H1 (cell line): Measurements from ENCODE around the gene CCDC15. TPM values are rescaled to one million over a fixed set of nuclear protein-coding genes. Genes with fewer than 3 reads are reported as not detected.

Experiments
- CTCF ChIA-PET: fragments of 300-600 bp; sonication (Branson Sonifier 250); formaldehyde crosslinking; loops from one replicate; lab custom pipeline; 2021; ENCODE audit not compliant: partially characterized antibody; lab: Charles Lee
- POLR2A ChIA-PET: fragments of 300-600 bp; sonication (Branson Sonifier 250); formaldehyde crosslinking; loops from one replicate; lab custom pipeline; 2021; ENCODE audit warnings: inconsistent platforms; ENCODE audit not compliant: partially characterized antibody; lab: Charles Lee
- DNase-seq, 2 experiments: peaks; one replicate each; pipeline versions ENCODE4 v3.0.0 to v3.0.0-alpha.2; 2010 to 2022; ENCODE audit warnings: low spot score in 2 of 2, low read depth in 1 of 2, mixed read lengths in 1 of 2
- FAIRE-seq: peaks from 2 replicates; lab custom pipeline; 2011; peaks lifted over from hg19 to GRCh38; lab: Jason Lieb, UNC
- H2AFZ ChIP-seq: 2 replicates; pipeline ENCODE4 v1.8.1; 2012; ENCODE audit warnings: low read length, inconsistent platforms
- H2AK5ac ChIP-seq: 2 replicates; pipeline ENCODE4 v1.6.1; 2013; ENCODE audit warnings: low read depth, low read length
- H2BK120ac ChIP-seq: replicated peaks from 2 replicates; pipeline ENCODE3; 2013; ENCODE audit warnings: low read depth, low read length, inconsistent platforms
- H2BK12ac ChIP-seq: 2 replicates; pipeline ENCODE4 v1.6.1; 2013; ENCODE audit warnings: low read depth, low read length
- H2BK15ac ChIP-seq: 2 replicates; pipeline ENCODE4 v1.6.1; 2013; ENCODE audit warnings: low read length
- H2BK20ac ChIP-seq: 2 replicates; pipeline ENCODE4 v1.6.1; 2013; ENCODE audit warnings: low read length
- H2BK5ac ChIP-seq: 2 replicates; pipeline ENCODE4 v1.6.1; 2013; ENCODE audit warnings: low read depth, low read length
- H3K14ac ChIP-seq: 2 replicates; pipeline ENCODE4 v1.6.1; 2013; ENCODE audit warnings: inconsistent platforms; ENCODE audit not compliant: insufficient read length
- H3K18ac ChIP-seq: 2 replicates; pipeline ENCODE4 v1.6.1; 2013; ENCODE audit warnings: low read length; ENCODE audit errors: extremely low read depth
- H3K23ac ChIP-seq: 2 replicates; pipeline ENCODE4 v1.6.1; 2013; ENCODE audit warnings: inconsistent platforms; ENCODE audit not compliant: insufficient read length
- H3K23me2 ChIP-seq: 2 replicates; pipeline ENCODE4 v1.6.1; 2013; ENCODE audit warnings: low read depth, low read length
- H3K27ac ChIP-seq: 2 replicates; pipeline ENCODE4 v1.6.1; 2011; ENCODE audit warnings: low read depth, low read length, inconsistent platforms
- H3K27me3 ChIP-seq, 4 experiments: replicated peaks in 1 of 4; 1 replicate in 1 of 4; 2 replicates in 3 of 4; pipeline versions ENCODE4 v1.6.1 to v1.8.1; 2011 to 2013; ENCODE audit warnings: low read length in 3 of 4, mild to moderate bottlenecking in 3 of 4, inconsistent platforms in 2 of 4, mixed read lengths in 2 of 4, moderate library complexity in 1 of 4; ENCODE audit not compliant: control insufficient read depth in 3 of 4, insufficient read depth in 3 of 4; ENCODE audit errors: extremely low read depth in 1 of 4
- H3K36me3 ChIP-seq, 4 experiments: 2 replicates each; pipeline versions ENCODE4 v1.6.1 to v1.8.1; 2011 to 2013; ENCODE audit warnings: mild to moderate bottlenecking in 4 of 4, low read length in 3 of 4, moderate library complexity in 2 of 4, control low read depth in 1 of 4, inconsistent platforms in 1 of 4; ENCODE audit not compliant: insufficient read depth in 4 of 4, control insufficient read depth in 2 of 4
- H3K4ac ChIP-seq: replicated peaks from 2 replicates; pipeline ENCODE3; 2013; ENCODE audit warnings: low read length, low read depth, mixed read lengths, inconsistent platforms; ENCODE audit not compliant: insufficient read length
- H3K4me1 ChIP-seq, 4 experiments: replicated peaks in 1 of 4; 1 replicate in 1 of 4; 2 replicates in 3 of 4; pipeline versions ENCODE4 v1.6.1 to v1.8.1; 2011 to 2013; ENCODE audit warnings: low read length in 3 of 4, inconsistent platforms in 2 of 4, mixed read lengths in 1 of 4; ENCODE audit not compliant: insufficient read depth in 4 of 4, control insufficient read depth in 3 of 4
- H3K4me2 ChIP-seq, 2 experiments: 2 replicates each; pipeline versions ENCODE4 v1.6.1 to v1.8.1; 2011 to 2013; ENCODE audit warnings: low read depth in 2 of 2, low read length in 2 of 2, control low read depth in 1 of 2, inconsistent platforms in 1 of 2, mild to moderate bottlenecking in 1 of 2; ENCODE audit not compliant: insufficient read depth in 1 of 2
- H3K4me3 ChIP-seq, 4 experiments: fragments of 200-600, 300-600 bp in 1 of 4; sonication (generic), shearing (Covaris generic), sonication (Bioruptor Twin) in 1 of 4; 2 replicates each; pipeline versions ENCODE4 v1.5.1 to v1.8.1; 2011 to 2016; ENCODE audit warnings: low read length in 4 of 4, low read depth in 3 of 4, control low read depth in 2 of 4, inconsistent platforms in 2 of 4, mild to moderate bottlenecking in 2 of 4, mixed read lengths in 1 of 4, moderate library complexity in 1 of 4; ENCODE audit not compliant: insufficient read depth in 2 of 4; ENCODE audit errors: extremely low read depth in 1 of 4
- H3K56ac ChIP-seq: replicated peaks from 2 replicates; pipeline ENCODE3; 2013; ENCODE audit warnings: low read depth, mild to moderate bottlenecking, mixed read lengths, low read length, inconsistent platforms; ENCODE audit not compliant: insufficient read length
- H3K79me1 ChIP-seq: 2 replicates; pipeline ENCODE4 v1.6.1; 2013; ENCODE audit warnings: low read depth, low read length, control low read depth
- H3K79me2 ChIP-seq, 2 experiments: 2 replicates each; pipeline versions ENCODE4 v1.6.1 to v1.8.1; 2012 to 2013; ENCODE audit warnings: low read length in 2 of 2, mild to moderate bottlenecking in 2 of 2, inconsistent platforms in 1 of 2; ENCODE audit not compliant: insufficient read depth in 2 of 2, control insufficient read depth in 1 of 2
- H3K9ac ChIP-seq, 4 experiments: replicated peaks in 1 of 4; 1 replicate in 1 of 4; 2 replicates in 3 of 4; pipeline versions ENCODE4 v1.6.1 to v1.8.1; 2011 to 2013; ENCODE audit warnings: low read depth in 3 of 4, low read length in 3 of 4, control low read depth in 2 of 4, mild to moderate bottlenecking in 2 of 4, moderate library complexity in 2 of 4, inconsistent platforms in 1 of 4; ENCODE audit errors: extremely low read depth in 1 of 4
- H3K9me3 ChIP-seq, 2 experiments: 2 replicates each; pipeline versions ENCODE4 v1.6.1 to v1.8.1; 2012 to 2013; ENCODE audit warnings: mild to moderate bottlenecking in 2 of 2, moderate library complexity in 2 of 2, control low read depth in 1 of 2, inconsistent platforms in 1 of 2, low read depth in 1 of 2, low read length in 1 of 2, mixed read lengths in 1 of 2; ENCODE audit not compliant: insufficient read depth in 2 of 2
- H4K20me1 ChIP-seq, 2 experiments: replicated peaks in 1 of 2; 2 replicates each; pipeline versions ENCODE3 to v1.8.1; 2011 to 2013; ENCODE audit warnings: inconsistent platforms in 2 of 2, low read length in 2 of 2, mild to moderate bottlenecking in 1 of 2; ENCODE audit not compliant: insufficient read depth in 2 of 2, control insufficient read depth in 1 of 2
- H4K5ac ChIP-seq: 2 replicates; pipeline ENCODE4 v1.6.1; 2013; ENCODE audit warnings: low read length, low read depth, mixed read lengths, inconsistent platforms; ENCODE audit not compliant: insufficient read length
- H4K8ac ChIP-seq: 2 replicates; pipeline ENCODE4 v1.8.0; 2013; ENCODE audit warnings: mild to moderate bottlenecking, moderate library complexity, low read length, inconsistent platforms; ENCODE audit not compliant: insufficient read depth; ENCODE audit errors: extremely low read depth
- H4K91ac ChIP-seq: replicated peaks from 2 replicates; pipeline ENCODE3; 2013; ENCODE audit warnings: low read length, mixed read lengths, inconsistent platforms; ENCODE audit not compliant: insufficient read length
- BCL11A ChIP-seq, 2 experiments: IDR thresholded peaks; one replicate each; pipeline ENCODE4 v1.6.1; 2011; ENCODE audit warnings: low read depth in 2 of 2, low read length in 2 of 2, mild to moderate bottlenecking in 2 of 2
- CBX8 ChIP-seq: fragments of 300-800, 300-1000 bp; sonication (generic); IDR thresholded peaks from 2 replicates; pipeline ENCODE4 v1.7.1; 2016; ENCODE audit warnings: low read depth, low read length, borderline replicate concordance
- CHD2 ChIP-seq: IDR thresholded peaks from 2 replicates; pipeline ENCODE4 v1.6.1; 2012; ENCODE audit warnings: low read length, improper control_type of control experiment
- EP300 ChIP-seq, 2 experiments: IDR thresholded peaks; 1 replicate in 1 of 2; 2 replicates in 1 of 2; pipeline ENCODE4 v1.6.1; 2011 to 2012; ENCODE audit warnings: low read depth in 2 of 2, low read length in 2 of 2, mild to moderate bottlenecking in 2 of 2, borderline replicate concordance in 1 of 2, inconsistent platforms in 1 of 2, moderate library complexity in 1 of 2
- KDM1A ChIP-seq: fragments of 200-600, 300-600 bp; sonication (generic); IDR thresholded peaks from 2 replicates; pipeline ENCODE4 v1.7.1; 2016; ENCODE audit warnings: mild to moderate bottlenecking, low read length, borderline replicate concordance
- PHF8 ChIP-seq: fragments of 200-600 bp; sonication (generic); conservative IDR thresholded peaks from 2 replicates; pipeline ENCODE4 v1.7.1; 2012; ENCODE audit warnings: low read depth, mild to moderate bottlenecking, inconsistent platforms, low read length, moderate library complexity
- SAP30 ChIP-seq: fragments of 300-600 bp; sonication (generic); IDR thresholded peaks from 2 replicates; pipeline ENCODE4 v1.7.1; 2012; ENCODE audit warnings: low read length, moderate library complexity, mild to moderate bottlenecking, inconsistent platforms; ENCODE audit not compliant: insufficient read depth, insufficient replicate concordance
- TBP ChIP-seq: IDR thresholded peaks from 2 replicates; pipeline ENCODE4 v1.6.1; 2011; ENCODE audit warnings: low read depth, low read length, improper control_type of control experiment
- polyA plus RNA-seq, 7 experiments: library from polyadenylated mRNA; depleted of rRNA in 3 of 7; stranded (reverse) in 5 of 7; unstranded in 2 of 7; fragments of >200 nt in 5 of 7; fragments of 200-250 nt in 2 of 7; gene quantifications; 1 replicate in 5 of 7; 2 replicates in 1 of 7; 4 replicates in 1 of 7; pipeline versions ENCODE4 v1.2.1 to v1.2.3, GENCODE V29; 2011 to 2013; ENCODE audit warnings: missing spikeins in 2 of 7, mixed read lengths in 2 of 7
- total RNA-seq: library from RNA; stranded (reverse); fragmentation: NEBNext Ultra II Directional; extraction: Animal tissue kit (Norgen Biotek cat#: 25700); gene quantifications from 2 replicates; pipeline ENCODE4 v1.2.1, GENCODE V29; 2021

CCDC15 gene
- total and polyA plus RNA-seq, 2 of the 8 experiments (the other 6 are each of a cell fraction or from before 2014, with no cell fraction given), result 1.5 to 3.1 TPM

GRCh38 chr11:124982043-124982442 lies 28.0 kb downstream of the CCDC15 start:
- no peaks in the 10 kb centered on the region for H3K4me1 ChIP-seq
- H2AK5ac ChIP-seq, result no peak overlapping the region
- H3K9me3 ChIP-seq, result no peaks in the 10 kb centered on the region
- no peak overlapping the region for H3K9ac ChIP-seq
- FAIRE-seq, result no peak
- no peaks in the 10 kb centered on the region for H3K79me2 ChIP-seq
- ChIA-PET POLR2A (no interaction called here), CTCF (interaction anchor here (0.7 to 1.8 kb wide), 4 partner anchors 56 to 447 kb away, joined by 3 to 9 read pairs (median 3); partner anchors contain the start of gene SLC37A2)
- no peak overlapping the region for H3K4me3 ChIP-seq
- no peak for DNase-seq
- no peak overlapping the region for H3K56ac ChIP-seq
- H4K8ac ChIP-seq, result no peak overlapping the region
- no peak overlapping the region for H3K27ac ChIP-seq
- no peak overlapping the region for H4K91ac ChIP-seq
- no peak overlapping the region for H4K5ac ChIP-seq
- no peak overlapping the region for H3K18ac ChIP-seq
- H2BK15ac ChIP-seq, result no peak overlapping the region
- H3K27me3 ChIP-seq, result no peaks in the 10 kb centered on the region
- H3K36me3 ChIP-seq, result peaks cover 0 to 2% (median 0%) of the 10 kb centered on the region in 4 experiments; a peak in 1 of 8 replicates
- H2BK5ac ChIP-seq, result no peak overlapping the region
- H2BK120ac ChIP-seq, result no peak overlapping the region
- H3K4me2 ChIP-seq, result no peak overlapping the region
- H3K14ac ChIP-seq, result no peak overlapping the region
- H3K23me2 ChIP-seq, result no peaks in the 10 kb centered on the region
- H4K20me1 ChIP-seq, result no peaks in the 10 kb centered on the region
- H3K79me1 ChIP-seq, result no peaks in the 10 kb centered on the region
- H3K23ac ChIP-seq, result no peak overlapping the region
- no peak overlapping the region for H2AFZ ChIP-seq
- no peak overlapping the region for H2BK20ac ChIP-seq
- no peak overlapping the region for H2BK12ac ChIP-seq
- no peak overlapping the region for H3K4ac ChIP-seq
- no peak for TF ChIP-seq PHF8
- no peak for TF ChIP-seq TBP
- TF ChIP-seq KDM1A, result no peak
- TF ChIP-seq SAP30, result no peak
- no peak for TF ChIP-seq CBX8
- no peak for TF ChIP-seq EP300 (IDR thresholded peaks at IDR 0.05; ENCODE audit: borderline replicate concordance in 1 of 2, low read depth in 2 of 2, low read length in 2 of 2)
- TF ChIP-seq CHD2, result no peak
- TF ChIP-seq BCL11A (IDR thresholded peaks at IDR 0.05; ENCODE audit: low read depth in 2 of 2, low read length in 2 of 2), result no peak
